Skeletal muscle tissue (tissue), 4 donors: ENCODE data around the gene OAS1. TPM values are rescaled to one million over a fixed set of nuclear protein-coding genes. Genes with fewer than 3 reads are reported as not detected.
A peak's percentile ranks its signal among the peaks of the same experiment; 100 is the strongest.

Experiments used
- H3K27ac ChIP-seq: one replicate; pipeline ENCODE4 v1.7.0; 2013; ENCODE audit warnings: mild to moderate bottlenecking, low read depth, low read length, inconsistent platforms
- H3K27me3 ChIP-seq, 3 donors: one replicate each; pipeline ENCODE4 v1.7.0; 2013; ENCODE audit warnings: low read length in 3 of 3; ENCODE audit not compliant: control insufficient read depth in 3 of 3, insufficient read depth in 3 of 3
- H3K36me3 ChIP-seq, 3 donors: one replicate each; pipeline ENCODE4 v1.7.0; 2013; ENCODE audit warnings: low read length in 3 of 3; ENCODE audit not compliant: control insufficient read depth in 3 of 3, insufficient read depth in 3 of 3
- H3K4me1 ChIP-seq, 3 donors: one replicate each; pipeline ENCODE4 v1.7.0; 2013; ENCODE audit warnings: low read length in 3 of 3, mild to moderate bottlenecking in 3 of 3; ENCODE audit not compliant: control insufficient read depth in 3 of 3, insufficient read depth in 3 of 3
- H3K4me3 ChIP-seq, 3 donors: one replicate each; pipeline ENCODE4 v1.7.0; 2013; ENCODE audit warnings: low read length in 3 of 3
- H3K9ac ChIP-seq, 3 donors: one replicate each; pipeline ENCODE4 v1.7.0; 2013; ENCODE audit warnings: low read length in 3 of 3, mild to moderate bottlenecking in 3 of 3, moderate library complexity in 2 of 3, low read depth in 1 of 3
- H3K9me3 ChIP-seq, 3 donors: one replicate each; pipeline ENCODE4 v1.7.0; 2013; ENCODE audit warnings: low read length in 3 of 3; ENCODE audit not compliant: control insufficient read depth in 3 of 3
- total RNA-seq: library from RNA; depleted of rRNA; stranded (reverse); fragments of >200 nt; gene quantifications from one replicate; pipeline ENCODE4 v1.2.3, GENCODE V29; 2014
- donor health status: Osteomylitis.

OAS1 gene
- total RNA-seq, 1 donor from 2014 or later, result 8.9 TPM

- H3K27me3 ChIP-seq, result no peaks in the 10 kb centered on the region
- H3K9me3 ChIP-seq, result peaks cover 0 to 7% (median 0%) of the 10 kb centered on the region in 3 donors
- H3K4me3 ChIP-seq, result no peak overlapping the region
- H3K27ac ChIP-seq, result no peak overlapping the region
- H3K4me1 ChIP-seq, result no peaks in the 10 kb centered on the region
- no peak overlapping the region for H3K9ac ChIP-seq
- H3K36me3 ChIP-seq, result no peaks in the 10 kb centered on the region
Observed at GRCh38 chr12:112930350-112930749, 23.6 kb downstream of the OAS1 start.

GRCh38 chr12:112932485-112933128 is 25.8 kb downstream of the OAS1 start:
- Histone ChIP-seq H3K36me3 (no peaks in the 10 kb centered on the region), H3K4me1 (no peaks in the 10 kb centered on the region), H3K4me3 (no peak overlapping the region), H3K27me3 (no peaks in the 10 kb centered on the region), H3K27ac (no peak overlapping the region), H3K9ac (no peak overlapping the region), H3K9me3 (peaks cover 0 to 4% (median 0%) of the 10 kb centered on the region in 3 donors)

- no peak overlapping the region for H3K9ac ChIP-seq
- peaks cover 0 to 5% (median 0%) of the 10 kb centered on the region in 3 donors for H3K4me1 ChIP-seq
- no peaks in the 10 kb centered on the region for H3K36me3 ChIP-seq
- H3K27ac ChIP-seq, result no peak overlapping the region
- no peaks in the 10 kb centered on the region for H3K9me3 ChIP-seq
- H3K27me3 ChIP-seq, result no peaks in the 10 kb centered on the region
- H3K4me3 ChIP-seq, result no peak overlapping the region
Observed at GRCh38 chr12:112933129-112933505, 26.4 kb downstream of the OAS1 start.

- H3K4me3 ChIP-seq, result no peak overlapping the region
- H3K27ac ChIP-seq, result no peak overlapping the region
- H3K4me1 ChIP-seq, result peaks cover 10 to 25% (median 12%) of the 10 kb centered on the region in 3 donors
- H3K36me3 ChIP-seq, result no peaks in the 10 kb centered on the region
- H3K27me3 ChIP-seq, result peaks cover 0 to 10% (median 0%) of the 10 kb centered on the region in 3 donors
- H3K9me3 ChIP-seq, result no peaks in the 10 kb centered on the region
- no peak overlapping the region for H3K9ac ChIP-seq
Observed at GRCh38 chr12:112936264-112936663, 29.5 kb downstream of the OAS1 start.

GRCh38 chr12:112936927-112937326 is 30.2 kb downstream of the OAS1 start:
- Histone ChIP-seq H3K9me3 (no peaks in the 10 kb centered on the region), H3K36me3 (peaks cover 0 to 2% (median 0%) of the 10 kb centered on the region in 3 donors), H3K9ac (no peak overlapping the region), H3K4me3 (no peak overlapping the region), H3K27ac (no peak overlapping the region), H3K27me3 (peaks cover 0 to 10% (median 0%) of the 10 kb centered on the region in 3 donors), H3K4me1 (peaks cover 10 to 25% (median 12%) of the 10 kb centered on the region in 3 donors)

GRCh38 chr12:112937741-112938719 is 31.3 kb downstream of the OAS1 start, which contains the start of gene OAS3:
OAS3 (plus strand) TSS chr12:112938474; CDS start chr12:112938531, 57 bp downstream.
- H3K4me3 ChIP-seq, result peak within 1 kb of the TSS; percentile 74 to 88 (median 79)
- H3K9ac ChIP-seq, result peak within 1 kb of the TSS; percentile 47 to 82 (median 81)
- peaks cover 0 to 10% (median 0%) of the 10 kb centered on the region in 3 donors for H3K27me3 ChIP-seq
- no peaks in the 10 kb centered on the region for H3K9me3 ChIP-seq
- peaks cover 0 to 2% (median 0%) of the 10 kb centered on the region in 3 donors for H3K36me3 ChIP-seq
- H3K27ac ChIP-seq, result peak within 1 kb of the TSS; percentile 32
- H3K4me1 ChIP-seq, result peaks cover 10 to 25% (median 12%) of the 10 kb centered on the region in 3 donors

GRCh38 chr12:112938751-112939150 is 32.0 kb downstream of the OAS1 start:
- Histone ChIP-seq H3K27ac (peak overlapping the region; percentile 32), H3K27me3 (peaks cover 0 to 10% (median 0%) of the 10 kb centered on the region in 3 donors), H3K4me1 (peaks cover 10 to 25% (median 12%) of the 10 kb centered on the region in 3 donors), H3K4me3 (peak overlapping the region; percentile 74 to 88 (median 79)), H3K36me3 (peaks cover 0 to 2% (median 0%) of the 10 kb centered on the region in 3 donors), H3K9ac (peak overlapping the region; percentile 47 to 82 (median 81)), H3K9me3 (no peaks in the 10 kb centered on the region)

GRCh38 chr12:112939761-112940381 is 33.1 kb downstream of the OAS1 start:
- H3K4me1 ChIP-seq, result peaks cover 10 to 25% (median 12%) of the 10 kb centered on the region in 3 donors

GRCh38 chr12:112941528-112942335 is 35.0 kb downstream of the OAS1 start:
- Histone ChIP-seq H3K36me3 (peaks cover 0 to 4% (median 2%) of the 10 kb centered on the region in 3 donors), H3K4me1 (peaks cover 10 to 25% (median 12%) of the 10 kb centered on the region in 3 donors), H3K27me3 (peaks cover 0 to 10% (median 0%) of the 10 kb centered on the region in 3 donors), H3K27ac (no peak overlapping the region), H3K9me3 (no peaks in the 10 kb centered on the region), H3K9ac (no peak overlapping the region), H3K4me3 (no peak overlapping the region)

More at GRCh38 chr12:112939761-112940381, 33.1 kb downstream of the OAS1 start:
- Histone ChIP-seq H3K9ac (peak overlapping the region in 1 of 3 donors; percentile 1), H3K4me3 (peak overlapping the region in 2 of 3 donors; percentile 19 to 29), H3K27me3 (peaks cover 0 to 10% (median 0%) of the 10 kb centered on the region in 3 donors), H3K36me3 (peaks cover 0 to 4% (median 2%) of the 10 kb centered on the region in 3 donors), H3K9me3 (no peaks in the 10 kb centered on the region), H3K27ac (no peak overlapping the region)
